GM10248 (cell line): ENCODE data around the gene SOS2.
"Not testable (repeated sequence)": the region's sequence is repeated elsewhere in the genome, so short reads cannot be mapped to it uniquely, and the experiment has no call there.

Experiments used
- CTCF ChIA-PET: fragments of 300-600 bp; sonication (Branson Sonifier 250); formaldehyde crosslinking; extraction: SDS; loops from one replicate; lab custom pipeline; 2021; ENCODE audit warnings: antibody characterized with exemption; lab: Yijun Ruan, JAX
- POLR2A ChIA-PET: fragments of 350-650 bp; sonication (Branson Sonifier 250); formaldehyde crosslinking; extraction: SDS; loops from one replicate; lab custom pipeline; 2020; ENCODE audit warnings: antibody characterized with exemption; lab: Yijun Ruan, JAX
- DNase-seq: peaks from one replicate; pipeline ENCODE4 v3.0.0; 2012; ENCODE audit errors: extremely low spot score
- CTCF ChIP-seq: IDR thresholded peaks from 2 replicates; pipeline ENCODE4 v1.5.1; 2012; ENCODE audit warnings: mild to moderate bottlenecking, low read depth; ENCODE audit errors: extremely low read depth, missing control alignments, control extremely low read depth

SOS2 gene

GRCh38 chr14:50085570-50086320, 145.6 kb downstream of the SOS2 start:
- ChIA-PET CTCF (interaction anchor here (0.8 to 4.6 kb wide), 10 partner anchors 11 to 225 kb away, joined by 3 to 27 read pairs (median 4); no protein-coding TSS in a partner anchor), POLR2A (interaction anchor here (1.5 kb wide), 1 partner anchor 47 kb away, joined by 5 read pairs; no protein-coding TSS in a partner anchor)

GRCh38 chr14:50084666-50085065, 146.7 kb downstream of the SOS2 start:
- no peak for DNase-seq
- TF ChIP-seq CTCF = no peak
- POLR2A ChIA-PET = interaction anchor here (1.5 kb wide), 1 partner anchor 46 kb away, joined by 5 read pairs; no protein-coding TSS in a partner anchor
- CTCF ChIA-PET = interaction anchor here (1.0 to 4.6 kb wide), 4 partner anchors 14 to 223 kb away, joined by 3 to 27 read pairs (median 4); no protein-coding TSS in a partner anchor

More at GRCh38 chr14:50085570-50086320, 145.6 kb downstream of the SOS2 start:
- peak; percentile 69 for DNase-seq
- no peak for TF ChIP-seq CTCF

GRCh38 chr14:50083467-50084337, 147.7 kb downstream of the SOS2 start:
- TF ChIP-seq CTCF = no peak
- POLR2A ChIA-PET = interaction anchor here (1.1 kb wide), 2 partner anchors 45 to 463 kb away, joined by 3 to 4 read pairs; partner anchors contain the start of genes MGAT2 and RPL36AL
- CTCF ChIA-PET = interaction anchor here (3.3 to 3.5 kb wide), 3 partner anchors 13 to 221 kb away, joined by 12 to 28 read pairs (median 19); no protein-coding TSS in a partner anchor
- peak; percentile 46 for DNase-seq

GRCh38 chr14:50082784-50083466, 148.5 kb downstream of the SOS2 start:
- DNase-seq = peak; percentile 84
- no peak for TF ChIP-seq CTCF
- CTCF ChIA-PET = interaction anchor here (1.0 to 3.5 kb wide), 6 partner anchors 12 to 220 kb away, joined by 5 to 28 read pairs (median 11); no protein-coding TSS in a partner anchor
- POLR2A ChIA-PET = interaction anchor here (0.5 to 1.6 kb wide), 5 partner anchors 12 to 462 kb away, joined by 3 to 7 read pairs (median 4); partner anchors contain the start of genes MGAT2 and RPL36AL

- ChIA-PET POLR2A (interaction anchor here (0.5 to 1.6 kb wide), 4 partner anchors 12 to 262 kb away, joined by 4 to 7 read pairs (median 4); no protein-coding TSS in a partner anchor), CTCF (interaction anchor here (1.0 to 3.5 kb wide), 7 partner anchors 9 to 220 kb away, joined by 5 to 28 read pairs (median 10); no protein-coding TSS in a partner anchor)
- no peak for TF ChIP-seq CTCF
- no peak for DNase-seq
Measured at GRCh38 chr14:50082308-50082742, 149.1 kb downstream of the SOS2 start.

- POLR2A ChIA-PET, DNase-seq, CTCF ChIA-PET: not testable (repeated sequence)
Measured at GRCh38 chr14:50079103-50079502, 152.3 kb downstream of the SOS2 start.

GRCh38 chr14:50073663-50074062, 157.7 kb downstream of the SOS2 start:
- POLR2A ChIA-PET = not testable (repeated sequence)

More at GRCh38 chr14:50073663-50074062, 157.7 kb downstream of the SOS2 start:
- DNase-seq, CTCF ChIA-PET: not testable (repeated sequence)
